Heart left ventricle (tissue), 13 donors: ENCODE measurements around the gene GBP5.

Source experiments
- CTCF ChIP-seq, 12 donors: fragments of 200-600 bp; sonication (generic) in 4 of 12; IDR thresholded peaks; one replicate each; pipeline versions ENCODE4 v1.5.0 to v1.8.0; 2018 to 2022; ENCODE audit warnings: antibody characterized with exemption in 12 of 12, mild to moderate bottlenecking in 5 of 12
- POLR2A ChIP-seq, 2 donors: fragments of 450-650 bp; IDR thresholded peaks; one replicate each; pipeline ENCODE4 v1.6.1; 2017; ENCODE audit warnings: antibody characterized with exemption in 2 of 2, mild to moderate bottlenecking in 2 of 2, moderate library complexity in 2 of 2
- donor health status: ischemic (EF 13 %, LVEDD 7.1; RV severe dilation, severe dysfunction).
- donor health status: DM: no; HTN: yes; CAD: no.
- donor health status: DM: no; HTN: no; CAD: no.
- donor health status: ischemic (EF 25% LVEDD 6.9; RV normal size, moderate dysfunction).
- donor health status: ischemic (EF 25% LVEDD 5.7; RV mildly dilated, moderate dysfunction).
- donor health status: ischemic (EF 35%, LVEDD 5.7; RV mildly dilated, moderate dysfunction).
- donor health status: nonischemic (EF 11% LVEDD 7.7; RV severe dilation, severe dysfunction).
- donor health status: DM: yes; HTN: yes; CAD: no.
- donor health status: PGD.
- donor health status: ischemic (EF 29% LVEDD 5.4; RV normal size, mild dysfunction).
- donor health status: nonischemic (EF 23%, LVEDD 6.1; RV moderate dilation, normal function).

- no peak for TF ChIP-seq CTCF (IDR thresholded peaks at IDR 0.05)
- TF ChIP-seq POLR2A (IDR thresholded peaks at IDR 0.05), result no peak
Measured at GRCh38 chr1:89291276-89291675, 18.6 kb upstream of the GBP5 start.
